K562 (cell line): Measurements from ENCODE around the gene AIMP2. TPM values are rescaled to one million over a fixed set of nuclear protein-coding genes. Genes with fewer than 3 reads are reported as not detected.
A peak's percentile ranks its signal among the peaks of the same experiment; 100 is the strongest.

ENCODE experiments used
- CCNT2 ChIP-seq: IDR thresholded peaks from 2 replicates; pipeline ENCODE4 v1.6.1; 2011; ENCODE audit warnings: borderline replicate concordance, low read depth, mild to moderate bottlenecking, moderate library complexity, mixed read lengths, low read length; ENCODE audit not compliant: insufficient read length; ENCODE audit errors: extremely low read depth
- CEBPG ChIP-seq, 3 experiments: fragments of 200-800 bp in 1 of 3; sonication (Bioruptor generic) in 1 of 3; sonication (generic) in 1 of 3; formaldehyde crosslinking in 1 of 3; IDR thresholded peaks in 2 of 3; conservative IDR thresholded peaks in 1 of 3; 2 replicates each; pipeline versions ENCODE4 v1.6.1 to v1.8.0; 2016 to 2022; ENCODE audit warnings: missing compliant biosample characterization in 2 of 3, missing genetic modification characterization in 2 of 3, mild to moderate bottlenecking in 1 of 3, missing genetic modification reagents in 1 of 3
- CTBP1 ChIP-seq: fragments of 450-650 bp; IDR thresholded peaks from 2 replicates; pipeline ENCODE4 v1.6.1; 2016; ENCODE audit warnings: borderline replicate concordance
- HMG20A ChIP-seq: fragments of 450-650 bp; formaldehyde crosslinking; conservative IDR thresholded peaks from 2 replicates; pipeline ENCODE4 v1.4.0; 2020; ENCODE audit warnings: mild to moderate bottlenecking, mixed read lengths
- HMGN3 ChIP-seq: IDR thresholded peaks from 2 replicates; pipeline ENCODE4 v1.6.1; 2011; ENCODE audit warnings: borderline replicate concordance, low read depth, mild to moderate bottlenecking, mixed read lengths, low read length; ENCODE audit not compliant: insufficient read length; ENCODE audit errors: extremely low read depth
- HNRNPUL1 ChIP-seq: fragments of 200-400 bp; formaldehyde crosslinking; IDR thresholded peaks from 2 replicates; pipeline ENCODE4 v1.6.1; 2017; ENCODE audit warnings: low read length
- NUFIP1 ChIP-seq: fragments of 450-650 bp; IDR thresholded peaks from 2 replicates; pipeline ENCODE4 v1.6.1; 2018; ENCODE audit not compliant: partially characterized antibody
- PML ChIP-seq: IDR thresholded peaks from 2 replicates; pipeline ENCODE4 v1.6.1; 2012; ENCODE audit warnings: low read length, inconsistent platforms
- POLR2H ChIP-seq: IDR thresholded peaks from 2 replicates; pipeline ENCODE4 v1.6.1; 2016; ENCODE audit warnings: missing genetic modification characterization, low read depth, mild to moderate bottlenecking, control low read depth, missing compliant biosample characterization, moderate library complexity
- POU5F1 ChIP-seq: fragments of 150-350 bp; IDR thresholded peaks from 2 replicates; pipeline ENCODE4 v1.6.1; 2014; ENCODE audit warnings: borderline replicate concordance, low read length, low read depth, mild to moderate bottlenecking; ENCODE audit not compliant: partially characterized antibody
- SMARCA4 ChIP-seq: fragments of 450-650 bp; IDR thresholded peaks from 2 replicates; pipeline ENCODE4 v1.6.1; 2016
- SMARCA5 ChIP-seq: fragments of 450-650 bp; IDR thresholded peaks from 2 replicates; pipeline ENCODE4 v1.6.1; 2016
- ZEB2 ChIP-seq: fragments of 450-650 bp; IDR thresholded peaks from 2 replicates; pipeline ENCODE4 v1.6.1; 2016
- ZFP1 ChIP-seq: fragments of 450-650 bp; formaldehyde crosslinking; IDR thresholded peaks from 2 replicates; pipeline ENCODE4 v1.4.0; 2020; ENCODE audit warnings: mild to moderate bottlenecking, mixed read lengths
- ZNF77 ChIP-seq: fragments of 250-450 bp; sonication (Bioruptor Pico); IDR thresholded peaks from 2 replicates; pipeline ENCODE4 v1.5.0; 2020
- ZZZ3 ChIP-seq: fragments of 450-650 bp; IDR thresholded peaks from 2 replicates; pipeline ENCODE4 v1.6.1; 2016; ENCODE audit warnings: antibody characterized with exemption, mild to moderate bottlenecking, moderate library complexity
- polyA plus RNA-seq, 8 experiments: library from polyadenylated mRNA; depleted of rRNA in 4 of 8; stranded (reverse) in 5 of 8; unstranded in 3 of 8; fragments of >200 nt; fragmentation: Nextera tagmentation in 2 of 8; fragmentation: Illumina TruSeq in 1 of 8; extraction: Ambion mirVana in 2 of 8; extraction: Trizol in 1 of 8; gene quantifications; 2 replicates each; pipeline versions ENCODE4 v1.2.1 to v1.2.3, GENCODE V29; 2011 to 2014; ENCODE audit warnings: inconsistent platforms in 1 of 8, missing spikeins in 1 of 8
- total RNA-seq, 7 experiments: library from RNA; depleted of rRNA in 6 of 7; stranded (reverse); fragments of >200 nt in 6 of 7; fragmentation: Illumina TruSeq in 2 of 7; extraction: Trizol in 2 of 7; gene quantifications; 2 replicates each; pipeline versions ENCODE4 v1.2.1 to v1.2.3, GENCODE V29; 2011 to 2021; ENCODE audit warnings: low replicate concordance in 1 of 7
- TF ChIP-seq, protein P1 (sequence below): sonication (generic); IDR thresholded peaks from 2 replicates; pipeline ENCODE4 v1.6.1; 2016
- TF ChIP-seq, protein P2 (sequence below): sonication (generic); formaldehyde crosslinking; IDR thresholded peaks from 2 replicates; pipeline ENCODE4 v1.8.0; 2022; ENCODE audit warnings: mild to moderate bottlenecking, missing genetic modification reagents, borderline replicate concordance
- TF ChIP-seq, protein P3 (sequence below): sonication (generic); formaldehyde crosslinking; IDR thresholded peaks from 2 replicates; pipeline ENCODE4 v1.8.0; 2023; ENCODE audit warnings: mild to moderate bottlenecking, missing genetic modification reagents
- TF ChIP-seq, protein P4 (sequence below): sonication (generic); formaldehyde crosslinking; IDR thresholded peaks from 2 replicates; pipeline ENCODE4 v1.8.1; 2022; ENCODE audit warnings: missing genetic modification reagents

The AIMP2 gene
- total and polyA plus RNA-seq, 9 of the 15 experiments (the other 6 are each of a cell fraction or from before 2014, with no cell fraction given) = 47.5 to 84.9 (median 63.5) TPM

DNA sequence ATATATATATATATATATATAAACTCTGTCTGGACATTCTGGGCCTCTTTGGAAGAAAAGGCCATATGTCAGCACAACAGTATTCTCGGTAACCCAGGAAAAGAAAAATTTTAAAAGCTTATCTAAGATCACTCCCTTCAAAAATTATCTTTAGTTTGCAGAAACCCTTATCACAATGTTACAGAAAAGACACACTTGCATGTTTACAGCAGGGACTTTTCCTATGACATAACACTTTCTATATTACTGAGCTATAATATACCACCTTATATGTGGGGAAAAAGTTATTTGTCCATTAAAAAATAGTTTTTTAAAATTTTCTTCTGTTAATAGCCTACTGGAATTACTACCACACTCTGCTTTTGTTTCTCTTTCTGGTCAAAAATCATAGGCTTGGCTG lies 47.5 kb downstream of the AIMP2 start (continued):
- TF ChIP-seq, protein P1, sequence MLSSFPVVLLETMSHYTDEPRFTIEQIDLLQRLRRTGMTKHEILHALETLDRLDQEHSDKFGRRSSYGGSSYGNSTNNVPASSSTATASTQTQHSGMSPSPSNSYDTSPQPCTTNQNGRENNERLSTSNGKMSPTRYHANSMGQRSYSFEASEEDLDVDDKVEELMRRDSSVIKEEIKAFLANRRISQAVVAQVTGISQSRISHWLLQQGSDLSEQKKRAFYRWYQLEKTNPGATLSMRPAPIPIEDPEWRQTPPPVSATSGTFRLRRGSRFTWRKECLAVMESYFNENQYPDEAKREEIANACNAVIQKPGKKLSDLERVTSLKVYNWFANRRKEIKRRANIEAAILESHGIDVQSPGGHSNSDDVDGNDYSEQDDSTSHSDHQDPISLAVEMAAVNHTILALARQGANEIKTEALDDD = no peak
- TF ChIP-seq ZEB2 (no peak), HMGN3 (no peak), NUFIP1 (no peak), SMARCA5 (no peak), HMG20A (CRISPR knock-in tag) (no peak), CEBPG (CRISPR knock-in tag; IDR thresholded peaks at IDR 0.05) (no peak), CEBPG (tag; conservative IDR thresholded peaks at IDR 0.05 in 1 of 2, IDR thresholded peaks at IDR 0.05 in 1 of 2) (no peak), CTBP1 (no peak), POU5F1 (no peak), CCNT2 (peak; percentile 76), SMARCA4 (peak; percentile 97), HNRNPUL1 (no peak), ZFP1 (CRISPR knock-in tag) (no peak), PML (peak; percentile 97), ZZZ3 (no peak), POLR2H (no peak; the same call in 1 of the 2 replicates), ZNF77 (CRISPR knock-in tag) (no peak)
- TF ChIP-seq, protein P2, sequence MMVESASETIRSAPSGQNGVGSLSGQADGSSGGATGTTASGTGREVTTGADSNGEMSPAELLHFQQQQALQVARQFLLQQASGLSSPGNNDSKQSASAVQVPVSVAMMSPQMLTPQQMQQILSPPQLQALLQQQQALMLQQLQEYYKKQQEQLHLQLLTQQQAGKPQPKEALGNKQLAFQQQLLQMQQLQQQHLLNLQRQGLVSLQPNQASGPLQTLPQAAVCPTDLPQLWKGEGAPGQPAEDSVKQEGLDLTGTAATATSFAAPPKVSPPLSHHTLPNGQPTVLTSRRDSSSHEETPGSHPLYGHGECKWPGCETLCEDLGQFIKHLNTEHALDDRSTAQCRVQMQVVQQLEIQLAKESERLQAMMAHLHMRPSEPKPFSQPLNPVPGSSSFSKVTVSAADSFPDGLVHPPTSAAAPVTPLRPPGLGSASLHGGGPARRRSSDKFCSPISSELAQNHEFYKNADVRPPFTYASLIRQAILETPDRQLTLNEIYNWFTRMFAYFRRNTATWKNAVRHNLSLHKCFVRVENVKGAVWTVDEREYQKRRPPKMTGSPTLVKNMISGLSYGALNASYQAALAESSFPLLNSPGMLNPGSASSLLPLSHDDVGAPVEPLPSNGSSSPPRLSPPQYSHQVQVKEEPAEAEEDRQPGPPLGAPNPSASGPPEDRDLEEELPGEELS (CRISPR knock-in tag) = no peak
- TF ChIP-seq, protein P3, sequence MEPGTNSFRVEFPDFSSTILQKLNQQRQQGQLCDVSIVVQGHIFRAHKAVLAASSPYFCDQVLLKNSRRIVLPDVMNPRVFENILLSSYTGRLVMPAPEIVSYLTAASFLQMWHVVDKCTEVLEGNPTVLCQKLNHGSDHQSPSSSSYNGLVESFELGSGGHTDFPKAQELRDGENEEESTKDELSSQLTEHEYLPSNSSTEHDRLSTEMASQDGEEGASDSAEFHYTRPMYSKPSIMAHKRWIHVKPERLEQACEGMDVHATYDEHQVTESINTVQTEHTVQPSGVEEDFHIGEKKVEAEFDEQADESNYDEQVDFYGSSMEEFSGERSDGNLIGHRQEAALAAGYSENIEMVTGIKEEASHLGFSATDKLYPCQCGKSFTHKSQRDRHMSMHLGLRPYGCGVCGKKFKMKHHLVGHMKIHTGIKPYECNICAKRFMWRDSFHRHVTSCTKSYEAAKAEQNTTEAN (CRISPR knock-in tag) = no peak
- TF ChIP-seq, protein P4, sequence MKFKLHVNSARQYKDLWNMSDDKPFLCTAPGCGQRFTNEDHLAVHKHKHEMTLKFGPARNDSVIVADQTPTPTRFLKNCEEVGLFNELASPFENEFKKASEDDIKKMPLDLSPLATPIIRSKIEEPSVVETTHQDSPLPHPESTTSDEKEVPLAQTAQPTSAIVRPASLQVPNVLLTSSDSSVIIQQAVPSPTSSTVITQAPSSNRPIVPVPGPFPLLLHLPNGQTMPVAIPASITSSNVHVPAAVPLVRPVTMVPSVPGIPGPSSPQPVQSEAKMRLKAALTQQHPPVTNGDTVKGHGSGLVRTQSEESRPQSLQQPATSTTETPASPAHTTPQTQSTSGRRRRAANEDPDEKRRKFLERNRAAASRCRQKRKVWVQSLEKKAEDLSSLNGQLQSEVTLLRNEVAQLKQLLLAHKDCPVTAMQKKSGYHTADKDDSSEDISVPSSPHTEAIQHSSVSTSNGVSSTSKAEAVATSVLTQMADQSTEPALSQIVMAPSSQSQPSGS (CRISPR knock-in tag) = no peak
